Body of pancreas (tissue), 4 donors: ENCODE results near the gene RNF133. TPM values are rescaled to one million over a fixed set of nuclear protein-coding genes. Genes with fewer than 3 reads are reported as not detected.
A peak's percentile ranks its signal among the peaks of the same experiment; 100 is the strongest.

ENCODE experiments used
- ATAC-seq: fragments of 150-250 bp; one replicate; pipeline ENCODE4 v1.9.1; 2016
- DNase-seq, 4 donors: peaks; one replicate each; pipeline ENCODE4 v3.0.0-alpha.2; 2019
- H3K27ac ChIP-seq, 4 donors: fragments of 200-600 bp; sonication (generic); 1 replicate in 3 of 4; 2 replicates in 1 of 4; pipeline versions ENCODE4 v1.5.1 to v1.6.1; 2016 to 2019; ENCODE audit warnings: mild to moderate bottlenecking in 1 of 4, mixed read lengths in 1 of 4, moderate library complexity in 1 of 4
- H3K27me3 ChIP-seq, 2 donors: fragments of 200-600 bp; sonication (generic); one replicate each; pipeline ENCODE4 v1.6.0; 2016; ENCODE audit warnings: mild to moderate bottlenecking in 1 of 2
- H3K36me3 ChIP-seq, 2 donors: fragments of 200-600 bp; sonication (generic); replicated peaks in 1 of 2; 2 replicates each; pipeline ENCODE4 v1.5.1; 2016; ENCODE audit warnings: low read depth in 2 of 2; ENCODE audit not compliant: insufficient read depth in 1 of 2
- H3K4me1 ChIP-seq: fragments of 200-600 bp; sonication (generic); one replicate; pipeline ENCODE4 v1.6.0; 2016
- H3K4me3 ChIP-seq, 2 donors: fragments of 200-600 bp; sonication (generic); 1 replicate in 1 of 2; 2 replicates in 1 of 2; pipeline ENCODE4 v1.5.1; 2016 to 2019
- H3K9me3 ChIP-seq, 3 donors: fragments of 200-600 bp; sonication (generic); 1 replicate in 2 of 3; 2 replicates in 1 of 3; pipeline ENCODE4 v1.5.1; 2016
- POLR2A ChIP-seq, 3 donors: fragments of 450-650 bp; IDR thresholded peaks; one replicate each; pipeline ENCODE4 v1.6.1; 2016; ENCODE audit warnings: antibody characterized with exemption in 3 of 3, mild to moderate bottlenecking in 2 of 3
- WGBS, 2 donors: methylation state at CpG; one replicate each; pipeline ENCODE4 v1.1.5; 2017; 5-methylcytosine and 5-hydroxymethylcytosine counted together
- intact Hi-C: fragments of 100-400 bp; cut with DNase I; formaldehyde crosslinking; loops from one replicate; pipeline ENCODE4 v1.15.1; 2023
- total RNA-seq, 2 donors: library from RNA; depleted of rRNA; stranded (reverse); fragments of >200 nt; gene quantifications; one replicate each; pipeline ENCODE4 v1.1.0, GENCODE V29; 2016
- TF ChIP-seq, protein P1 (sequence below), 7 experiments: fragments of 450-650 bp in 4 of 7; fragments of 200-600 bp in 3 of 7; sonication (generic) in 3 of 7; IDR thresholded peaks; one replicate each; pipeline ENCODE4 v1.5.1; 2016 to 2019; ENCODE audit warnings: antibody characterized with exemption in 7 of 7

RNF133 gene
- total RNA-seq, 2 donors from 2014 or later: 2.6 to 17.1 TPM

DNA sequence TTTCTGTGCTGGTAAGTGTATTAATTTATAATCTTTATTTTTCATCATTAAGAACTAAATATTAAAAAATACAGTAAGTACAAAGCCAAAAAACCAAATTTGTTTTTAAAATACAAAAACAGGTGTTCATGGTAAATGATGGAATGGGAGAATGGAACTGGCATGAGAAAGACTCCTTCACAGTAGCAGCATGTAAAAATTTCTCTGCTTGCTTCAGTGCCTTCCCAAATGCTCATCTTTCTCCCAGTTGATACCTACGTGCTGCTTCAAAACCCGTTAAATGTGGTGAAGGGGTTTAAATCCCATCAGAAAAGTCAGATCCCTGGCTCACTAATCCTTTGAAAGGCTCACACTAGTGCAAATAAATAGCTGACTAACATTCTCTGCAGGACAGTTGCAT is 4.2 kb downstream of the RNF133 start:
- Histone ChIP-seq H3K27me3 (no peaks in the 10 kb centered on the region), H3K9me3 (no peaks in the 10 kb centered on the region), H3K36me3 (no peaks in the 10 kb centered on the region), H3K4me3 (no peak overlapping the region), H3K27ac (no peak overlapping the region), H3K4me1 (peaks cover 16% of the 10 kb centered on the region)
- intact Hi-C loops: no loop called here
- no peak for ATAC-seq
- WGBS, 2 donors: 91 to 98% methylated on average over 2 of the region's 2 CpGs
- no peak for DNase-seq
- no peak for TF ChIP-seq POLR2A (IDR thresholded peaks at IDR 0.05)

DNA sequence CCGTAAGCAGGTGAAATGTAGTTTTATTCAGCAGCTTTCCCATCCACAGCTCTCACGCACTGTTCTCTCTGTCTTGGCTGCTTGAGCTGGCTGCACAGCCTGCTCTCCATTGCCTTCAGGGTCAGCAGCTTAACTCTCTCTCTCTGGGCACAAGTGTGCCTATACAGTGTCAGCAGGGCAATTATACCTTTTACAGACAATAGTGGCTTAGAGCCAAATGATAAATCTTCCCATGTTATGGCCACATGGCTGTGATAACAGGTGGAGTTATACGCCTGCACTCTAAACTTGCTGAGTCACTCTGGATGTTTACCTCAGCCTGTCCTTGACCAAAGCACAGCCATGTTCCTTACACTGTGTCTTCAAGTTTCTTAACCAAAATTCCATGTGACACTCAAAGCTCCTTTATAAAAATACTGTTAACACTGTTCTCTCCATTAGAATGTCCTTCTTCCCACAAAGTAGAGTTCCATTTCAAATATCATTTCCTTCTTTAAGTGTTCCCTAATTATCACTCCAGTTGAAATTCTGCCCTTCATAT is 6.1 kb downstream of the RNF133 start:
- DNase-seq (no peak), ATAC-seq (peak; percentile 24)
- Histone ChIP-seq H3K27me3 (no peaks in the 10 kb centered on the region), H3K27ac (no peak overlapping the region), H3K4me3 (no peak overlapping the region), H3K4me1 (peaks cover 16% of the 10 kb centered on the region), H3K36me3 (no peaks in the 10 kb centered on the region), H3K9me3 (no peaks in the 10 kb centered on the region)
- intact Hi-C loops: no loop called here
- 76 to 89% methylated on average over 3 of the region's 3 CpGs for WGBS, 2 donors
- no peak for TF ChIP-seq POLR2A (IDR thresholded peaks at IDR 0.05)
- TF ChIP-seq, protein P1, sequence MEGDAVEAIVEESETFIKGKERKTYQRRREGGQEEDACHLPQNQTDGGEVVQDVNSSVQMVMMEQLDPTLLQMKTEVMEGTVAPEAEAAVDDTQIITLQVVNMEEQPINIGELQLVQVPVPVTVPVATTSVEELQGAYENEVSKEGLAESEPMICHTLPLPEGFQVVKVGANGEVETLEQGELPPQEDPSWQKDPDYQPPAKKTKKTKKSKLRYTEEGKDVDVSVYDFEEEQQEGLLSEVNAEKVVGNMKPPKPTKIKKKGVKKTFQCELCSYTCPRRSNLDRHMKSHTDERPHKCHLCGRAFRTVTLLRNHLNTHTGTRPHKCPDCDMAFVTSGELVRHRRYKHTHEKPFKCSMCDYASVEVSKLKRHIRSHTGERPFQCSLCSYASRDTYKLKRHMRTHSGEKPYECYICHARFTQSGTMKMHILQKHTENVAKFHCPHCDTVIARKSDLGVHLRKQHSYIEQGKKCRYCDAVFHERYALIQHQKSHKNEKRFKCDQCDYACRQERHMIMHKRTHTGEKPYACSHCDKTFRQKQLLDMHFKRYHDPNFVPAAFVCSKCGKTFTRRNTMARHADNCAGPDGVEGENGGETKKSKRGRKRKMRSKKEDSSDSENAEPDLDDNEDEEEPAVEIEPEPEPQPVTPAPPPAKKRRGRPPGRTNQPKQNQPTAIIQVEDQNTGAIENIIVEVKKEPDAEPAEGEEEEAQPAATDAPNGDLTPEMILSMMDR (IDR thresholded peaks at IDR 0.05): no peak

DNA sequence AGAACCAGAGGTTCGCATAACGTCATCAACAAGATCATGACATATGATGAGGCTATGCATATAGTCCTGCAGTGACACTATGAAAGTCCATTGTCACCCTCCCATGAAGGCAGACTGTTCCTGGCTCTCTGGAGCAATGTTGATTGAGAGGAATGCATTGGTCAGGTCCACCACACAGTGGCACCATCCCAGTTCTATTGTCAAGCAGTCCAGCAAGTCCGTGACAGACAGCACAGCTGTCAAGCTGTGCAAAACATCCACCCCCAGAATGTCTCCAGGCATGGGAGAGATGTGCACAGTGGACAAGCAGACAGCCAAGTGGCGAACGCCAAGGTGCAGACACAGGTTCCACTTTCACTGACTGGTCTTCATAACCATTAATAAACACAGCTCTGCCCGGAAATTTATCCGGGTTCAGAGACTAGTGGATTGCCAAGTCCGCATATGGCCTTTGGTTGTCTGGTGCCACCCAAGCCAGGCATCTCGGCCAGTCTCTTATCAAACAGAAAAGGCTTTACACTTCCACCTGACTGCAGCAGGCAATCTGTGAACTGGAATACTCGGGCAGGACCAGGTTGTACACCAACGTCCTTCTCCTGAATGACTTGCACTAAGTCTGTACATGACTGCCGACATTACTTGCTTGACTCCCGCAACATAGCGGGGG is 7.2 kb downstream of the RNF133 start:
- DNase-seq (no peak), ATAC-seq (no peak)
- intact Hi-C loops: no loop called here
- H3K27ac ChIP-seq: no peak overlapping the region
- peaks cover 16% of the 10 kb centered on the region for H3K4me1 ChIP-seq
- H3K4me3 ChIP-seq: no peak overlapping the region
- no peaks in the 10 kb centered on the region for H3K27me3 ChIP-seq
- no peaks in the 10 kb centered on the region for H3K9me3 ChIP-seq
- no peaks in the 10 kb centered on the region for H3K36me3 ChIP-seq
- TF ChIP-seq, protein P1 (IDR thresholded peaks at IDR 0.05): no peak
- no peak for TF ChIP-seq POLR2A (IDR thresholded peaks at IDR 0.05)
- 79 to 86% methylated on average over 10 to 14 of the region's 14 CpGs for WGBS, 2 donors

DNA sequence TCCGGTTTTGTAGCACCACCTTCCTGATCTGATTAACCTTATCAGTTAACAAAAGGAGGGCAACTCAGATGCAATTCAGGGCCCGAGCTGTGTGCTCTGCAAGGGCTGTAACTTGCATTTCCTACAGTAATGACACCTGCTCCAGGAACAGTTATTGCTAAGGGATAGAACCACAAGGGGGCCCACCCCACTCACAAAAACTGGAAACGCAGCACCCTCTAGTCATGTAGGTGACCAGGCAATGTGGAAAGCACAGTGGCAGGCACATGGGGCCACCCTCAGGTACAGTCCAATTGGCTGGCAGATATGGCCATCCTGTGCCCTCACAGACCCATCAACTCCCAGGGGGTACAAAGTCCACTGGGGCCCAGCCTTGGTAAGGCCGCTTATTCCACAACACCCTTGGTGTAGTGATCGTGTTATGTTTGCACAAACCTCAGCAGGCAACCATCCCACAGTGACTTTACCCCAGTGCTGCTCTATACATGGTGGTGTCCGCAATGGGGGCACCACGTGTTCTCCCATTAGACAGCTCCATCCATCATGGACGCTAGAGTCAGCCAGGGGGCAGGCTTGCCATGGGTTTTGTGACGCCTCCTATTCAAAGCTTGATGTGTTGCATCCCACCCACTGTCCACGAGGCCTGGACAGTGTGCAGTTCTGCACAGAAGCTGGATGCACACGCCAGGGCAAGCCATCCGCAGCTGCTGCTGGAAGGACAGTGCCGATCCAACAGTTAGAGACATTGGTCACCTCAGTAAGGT is 9.4 kb downstream of the RNF133 start:
- H3K4me1 ChIP-seq: peaks cover 18% of the 10 kb centered on the region
- no peak overlapping the region for H3K27ac ChIP-seq
- intact Hi-C loops: no loop called here
- WGBS, 2 donors: 89 to 94% methylated on average over 11 to 13 of the region's 13 CpGs
- no peak overlapping the region for H3K4me3 ChIP-seq
- no peaks in the 10 kb centered on the region for H3K27me3 ChIP-seq
- TF ChIP-seq POLR2A (IDR thresholded peaks at IDR 0.05): no peak
- TF ChIP-seq, protein P1 (IDR thresholded peaks at IDR 0.05): no peak
- no peaks in the 10 kb centered on the region for H3K9me3 ChIP-seq
- no peak for ATAC-seq
- H3K36me3 ChIP-seq: no peaks in the 10 kb centered on the region
- DNase-seq: no peak

DNA sequence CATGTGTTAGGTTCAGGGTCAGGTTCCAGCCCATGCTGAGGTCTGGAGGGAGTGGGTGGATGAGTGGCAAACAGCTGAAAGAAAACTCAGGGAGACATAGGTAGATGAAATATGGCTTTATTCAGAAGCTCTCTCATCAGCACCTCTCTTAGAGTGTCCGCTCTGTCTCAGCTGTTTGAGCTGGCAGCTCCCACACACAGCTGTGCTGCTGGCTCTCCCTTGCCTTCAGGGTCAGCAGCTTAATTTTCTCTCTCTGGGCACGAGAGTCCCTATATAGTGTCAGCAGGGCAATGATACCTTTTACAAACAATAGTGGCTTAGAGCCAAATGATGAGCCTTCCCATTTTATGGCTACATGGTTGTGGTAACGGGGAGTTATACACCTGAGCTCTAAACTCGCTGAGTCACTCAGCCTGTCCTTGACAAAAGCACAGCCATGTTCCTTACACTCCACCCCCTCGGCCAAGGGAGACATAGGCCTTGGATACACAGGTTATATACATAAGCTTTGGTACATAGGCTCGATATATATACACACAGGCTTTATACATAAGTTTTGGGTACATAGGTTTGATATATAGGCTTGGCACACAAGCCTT is 10.4 kb downstream of the RNF133 start:
- peaks cover 18% of the 10 kb centered on the region for H3K4me1 ChIP-seq
- no peaks in the 10 kb centered on the region for H3K9me3 ChIP-seq
- 68 to 73% methylated on average over 6 of the region's 6 CpGs for WGBS, 2 donors
- no peaks in the 10 kb centered on the region for H3K27me3 ChIP-seq
- no peak for TF ChIP-seq POLR2A (IDR thresholded peaks at IDR 0.05)
- TF ChIP-seq, protein P1 (IDR thresholded peaks at IDR 0.05): no peak
- no peak overlapping the region for H3K4me3 ChIP-seq
- DNase-seq (no peak), ATAC-seq (no peak)
- H3K36me3 ChIP-seq: no peaks in the 10 kb centered on the region
- H3K27ac ChIP-seq: no peak overlapping the region
- intact Hi-C loops: no loop called here
